Uterus (tissue), 2 donors: ENCODE measurements around the gene JAG1.

Experiments
- POLR2A ChIP-seq, 2 donors: fragments of 450-650 bp; IDR thresholded peaks; one replicate each; pipeline ENCODE4 v1.6.1; 2016; ENCODE audit warnings: antibody characterized with exemption in 2 of 2, mild to moderate bottlenecking in 1 of 2, moderate library complexity in 1 of 2
- TF ChIP-seq, protein P1 (sequence below), 4 experiments: fragments of 200-600 bp in 2 of 4; fragments of 450-650 bp in 2 of 4; sonication (generic) in 2 of 4; IDR thresholded peaks; one replicate each; pipeline ENCODE4 v1.5.1; 2016 to 2019; ENCODE audit warnings: antibody characterized with exemption in 4 of 4, mild to moderate bottlenecking in 2 of 4, moderate library complexity in 1 of 4

DNA sequence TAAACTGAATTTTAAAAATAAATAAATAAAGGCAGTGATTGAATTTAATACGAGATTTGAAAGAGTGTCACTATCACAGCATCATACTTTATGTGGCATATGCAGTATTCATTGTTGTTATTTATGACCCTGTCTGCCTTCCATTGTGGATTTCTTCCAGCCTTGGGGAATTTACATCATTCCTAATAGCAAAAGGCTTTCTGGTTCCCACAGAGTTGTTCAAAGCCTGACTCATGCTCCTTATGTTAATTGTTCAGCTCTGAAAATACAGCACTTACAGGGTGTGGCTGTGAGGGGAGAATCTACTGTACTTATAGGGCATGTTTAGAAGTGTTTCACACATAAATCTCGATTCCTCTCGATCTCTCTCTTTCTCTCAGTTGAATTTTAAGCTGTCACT lies 54.4 kb downstream of the JAG1 start:
- TF ChIP-seq, protein P1, sequence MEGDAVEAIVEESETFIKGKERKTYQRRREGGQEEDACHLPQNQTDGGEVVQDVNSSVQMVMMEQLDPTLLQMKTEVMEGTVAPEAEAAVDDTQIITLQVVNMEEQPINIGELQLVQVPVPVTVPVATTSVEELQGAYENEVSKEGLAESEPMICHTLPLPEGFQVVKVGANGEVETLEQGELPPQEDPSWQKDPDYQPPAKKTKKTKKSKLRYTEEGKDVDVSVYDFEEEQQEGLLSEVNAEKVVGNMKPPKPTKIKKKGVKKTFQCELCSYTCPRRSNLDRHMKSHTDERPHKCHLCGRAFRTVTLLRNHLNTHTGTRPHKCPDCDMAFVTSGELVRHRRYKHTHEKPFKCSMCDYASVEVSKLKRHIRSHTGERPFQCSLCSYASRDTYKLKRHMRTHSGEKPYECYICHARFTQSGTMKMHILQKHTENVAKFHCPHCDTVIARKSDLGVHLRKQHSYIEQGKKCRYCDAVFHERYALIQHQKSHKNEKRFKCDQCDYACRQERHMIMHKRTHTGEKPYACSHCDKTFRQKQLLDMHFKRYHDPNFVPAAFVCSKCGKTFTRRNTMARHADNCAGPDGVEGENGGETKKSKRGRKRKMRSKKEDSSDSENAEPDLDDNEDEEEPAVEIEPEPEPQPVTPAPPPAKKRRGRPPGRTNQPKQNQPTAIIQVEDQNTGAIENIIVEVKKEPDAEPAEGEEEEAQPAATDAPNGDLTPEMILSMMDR (IDR thresholded peaks at IDR 0.05): no peak
- no peak for TF ChIP-seq POLR2A (IDR thresholded peaks at IDR 0.05)
